Endothelial cell (in vitro differentiated cells): Measurements from ENCODE around the gene PLEKHM2. TPM values are rescaled to one million over a fixed set of nuclear protein-coding genes. Genes with fewer than 3 reads are reported as not detected.
"Not testable (repeated sequence)": the region's sequence is repeated elsewhere in the genome, so short reads cannot be mapped to it uniquely, and the experiment has no call there.

ENCODE experiments used
- DNase-seq: peaks from one replicate; pipeline ENCODE4 v3.0.0; 2021; ENCODE audit warnings: low spot score
- H3K27ac Mint-ChIP-seq: one replicate; pipeline ENCODE4 v1.8.0; 2021; ENCODE audit warnings: mixed read lengths, inconsistent platforms; ENCODE audit not compliant: unreplicated experiment
- H3K27me3 Mint-ChIP-seq: one replicate; pipeline ENCODE4 v1.8.0; 2021; ENCODE audit warnings: mild to moderate bottlenecking, moderate library complexity, mixed read lengths, inconsistent platforms; ENCODE audit not compliant: unreplicated experiment
- H3K36me3 Mint-ChIP-seq: one replicate; pipeline ENCODE4 v1.8.0; 2021; ENCODE audit warnings: mild to moderate bottlenecking, low read depth, mixed read lengths, inconsistent platforms; ENCODE audit not compliant: unreplicated experiment
- H3K4me1 Mint-ChIP-seq: one replicate; pipeline ENCODE4 v1.8.0; 2021; ENCODE audit warnings: mild to moderate bottlenecking, mixed read lengths, inconsistent platforms; ENCODE audit not compliant: unreplicated experiment
- H3K4me3 Mint-ChIP-seq: one replicate; pipeline ENCODE4 v1.8.0; 2021; ENCODE audit warnings: mild to moderate bottlenecking, mixed read lengths, inconsistent platforms; ENCODE audit not compliant: unreplicated experiment
- H3K9me3 Mint-ChIP-seq: one replicate; pipeline ENCODE4 v1.8.0; 2021; ENCODE audit warnings: mixed read lengths, inconsistent platforms; ENCODE audit not compliant: unreplicated experiment
- total RNA-seq: library from RNA; stranded (reverse); fragmentation: NEBNext Ultra II Directional; extraction: Animal tissue kit (Norgen Biotek cat#: 25700); gene quantifications from one replicate; pipeline ENCODE4 v1.2.1, GENCODE V29; 2021; ENCODE audit not compliant: unreplicated experiment
- TF ChIP-seq, protein P1 (sequence below): fragments of 200-600 bp; sonication (generic); IDR thresholded peaks from one replicate; pipeline ENCODE4 v1.5.0; 2021; ENCODE audit warnings: antibody characterized with exemption; ENCODE audit not compliant: unreplicated experiment

PLEKHM2 gene
- total RNA-seq, 1 donor from 2014 or later: 82.3 TPM

- no peaks in the 10 kb centered on the region for H3K9me3 Mint-ChIP-seq
- no peak overlapping the region for H3K4me3 Mint-ChIP-seq
- H3K36me3 Mint-ChIP-seq: peaks cover 31% of the 10 kb centered on the region
- H3K4me1 Mint-ChIP-seq: peaks cover 4% of the 10 kb centered on the region
- TF ChIP-seq, protein P1, sequence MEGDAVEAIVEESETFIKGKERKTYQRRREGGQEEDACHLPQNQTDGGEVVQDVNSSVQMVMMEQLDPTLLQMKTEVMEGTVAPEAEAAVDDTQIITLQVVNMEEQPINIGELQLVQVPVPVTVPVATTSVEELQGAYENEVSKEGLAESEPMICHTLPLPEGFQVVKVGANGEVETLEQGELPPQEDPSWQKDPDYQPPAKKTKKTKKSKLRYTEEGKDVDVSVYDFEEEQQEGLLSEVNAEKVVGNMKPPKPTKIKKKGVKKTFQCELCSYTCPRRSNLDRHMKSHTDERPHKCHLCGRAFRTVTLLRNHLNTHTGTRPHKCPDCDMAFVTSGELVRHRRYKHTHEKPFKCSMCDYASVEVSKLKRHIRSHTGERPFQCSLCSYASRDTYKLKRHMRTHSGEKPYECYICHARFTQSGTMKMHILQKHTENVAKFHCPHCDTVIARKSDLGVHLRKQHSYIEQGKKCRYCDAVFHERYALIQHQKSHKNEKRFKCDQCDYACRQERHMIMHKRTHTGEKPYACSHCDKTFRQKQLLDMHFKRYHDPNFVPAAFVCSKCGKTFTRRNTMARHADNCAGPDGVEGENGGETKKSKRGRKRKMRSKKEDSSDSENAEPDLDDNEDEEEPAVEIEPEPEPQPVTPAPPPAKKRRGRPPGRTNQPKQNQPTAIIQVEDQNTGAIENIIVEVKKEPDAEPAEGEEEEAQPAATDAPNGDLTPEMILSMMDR: no peak
- no peaks in the 10 kb centered on the region for H3K27me3 Mint-ChIP-seq
- DNase-seq: no peak
- H3K27ac Mint-ChIP-seq: no peak overlapping the region
Measured at GRCh38 chr1:15640667-15641066, 43.5 kb upstream of the PLEKHM2 start.

GRCh38 chr1:15649937-15650336, 34.2 kb upstream of the PLEKHM2 start:
- TF ChIP-seq, protein P1: no peak
- H3K4me1 Mint-ChIP-seq: no peaks in the 10 kb centered on the region
- H3K9me3 Mint-ChIP-seq: no peaks in the 10 kb centered on the region
- no peak for DNase-seq
- no peak overlapping the region for H3K4me3 Mint-ChIP-seq
- no peak overlapping the region for H3K27ac Mint-ChIP-seq
- H3K36me3 Mint-ChIP-seq: peaks cover 32% of the 10 kb centered on the region
- H3K27me3 Mint-ChIP-seq: no peaks in the 10 kb centered on the region

GRCh38 chr1:15650433-15650832, 33.7 kb upstream of the PLEKHM2 start:
- no peak overlapping the region for H3K27ac Mint-ChIP-seq
- H3K36me3 Mint-ChIP-seq: peaks cover 27% of the 10 kb centered on the region
- TF ChIP-seq, protein P1: no peak
- H3K4me1 Mint-ChIP-seq: no peaks in the 10 kb centered on the region
- H3K27me3 Mint-ChIP-seq: no peaks in the 10 kb centered on the region
- no peak for DNase-seq
- H3K4me3 Mint-ChIP-seq: no peak overlapping the region
- no peaks in the 10 kb centered on the region for H3K9me3 Mint-ChIP-seq

DNA sequence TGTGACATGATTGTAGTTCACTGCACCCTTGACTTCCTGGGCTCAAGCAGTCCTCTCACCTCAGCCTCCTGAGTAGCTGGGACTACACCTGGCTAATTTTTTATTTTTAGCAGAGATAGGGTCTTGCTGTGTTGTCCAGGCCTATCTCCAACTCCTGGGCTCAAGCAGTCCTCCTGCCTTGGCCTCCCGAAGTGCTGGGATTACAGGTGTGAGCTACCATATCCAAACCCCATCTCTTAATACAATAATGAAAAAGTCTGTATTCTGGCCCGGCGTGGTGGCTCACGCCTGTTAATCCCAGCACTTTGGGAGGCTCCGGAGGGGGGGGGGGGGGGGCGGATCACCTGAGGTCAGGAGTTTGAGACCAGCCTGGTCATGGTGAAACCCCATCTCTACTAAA, 32.0 kb upstream of the PLEKHM2 start:
- not testable (repeated sequence) for H3K27ac Mint-ChIP-seq, H3K4me3 Mint-ChIP-seq, DNase-seq, H3K27me3 Mint-ChIP-seq, H3K9me3 Mint-ChIP-seq
- H3K36me3 Mint-ChIP-seq: peaks cover 26% of the 10 kb centered on the region
- H3K4me1 Mint-ChIP-seq: peaks cover 13% of the 10 kb centered on the region

- Mint-ChIP-seq H3K4me3 (no peak overlapping the region), H3K9me3 (no peaks in the 10 kb centered on the region), H3K4me1 (peaks cover 18% of the 10 kb centered on the region), H3K27me3 (no peaks in the 10 kb centered on the region), H3K36me3 (peaks cover 27% of the 10 kb centered on the region), H3K27ac (no peak overlapping the region)
- TF ChIP-seq, protein P1: no peak
- DNase-seq: no peak
Measured at GRCh38 chr1:15654091-15654690, 29.9 kb upstream of the PLEKHM2 start.
